A549 (cell line): ENCODE results near the gene REL. TPM values are rescaled to one million over a fixed set of nuclear protein-coding genes. Genes with fewer than 3 reads are reported as not detected.

Source experiments
- ATAC-seq, 2 experiments: fragments of 200-7000 bp in 1 of 2; fragments of >200 bp in 1 of 2; cut with Nextera tagmentation in 1 of 2; cut with Tn5 transposase in 1 of 2; 3 replicates each; pipeline versions ENCODE4 v1.8.0 to v1.9.1; 2018 to 2020; ENCODE audit warnings: mild to moderate bottlenecking in 1 of 2, moderate library complexity in 1 of 2
- CTCF ChIA-PET: fragments of 300-600 bp; sonication (Branson Sonifier 250); formaldehyde crosslinking; extraction: SDS; loops from one replicate; lab custom pipeline; 2021; ENCODE audit warnings: antibody characterized with exemption, inconsistent platforms; lab: Yijun Ruan, JAX
- POLR2A ChIA-PET: fragments of 350-600 bp; formaldehyde crosslinking; extraction: SDS; loops from one replicate; lab custom pipeline; 2021; ENCODE audit warnings: antibody characterized with exemption, inconsistent platforms; lab: Yijun Ruan, JAX
- DNase-seq, 2 experiments: peaks; one replicate each; pipeline versions ENCODE4 v3.0.0 to v3.0.0-alpha.2; 2011 to 2016; ENCODE audit warnings: low read depth in 1 of 2, low spot score in 1 of 2
- FAIRE-seq: peaks from 2 replicates; lab custom pipeline; 2011; peaks lifted over from hg19 to GRCh38; lab: Jason Lieb, UNC
- H3K27ac ChIP-seq, 2 experiments: fragments of >200 bp; sonication (Bioruptor Twin); formaldehyde crosslinking; 3 replicates each; pipeline ENCODE4 v1.5.1; 2016 to 2017
- H3K4me1 ChIP-seq: fragments of >200 bp; sonication (Bioruptor Twin); formaldehyde crosslinking; 3 replicates; pipeline ENCODE4 v1.6.1; 2016
- H3K4me2 ChIP-seq: fragments of >200 bp; sonication (Bioruptor Twin); formaldehyde crosslinking; 3 replicates; pipeline ENCODE4 v1.6.1; 2016
- H3K4me3 ChIP-seq: fragments of >200 bp; sonication (Bioruptor Twin); formaldehyde crosslinking; 3 replicates; pipeline ENCODE4 v1.5.1; 2016
- H3K9me3 ChIP-seq: fragments of >200 bp; sonication (Bioruptor Twin); formaldehyde crosslinking; 3 replicates; pipeline ENCODE4 v1.6.1; 2016
- CBX2 ChIP-seq: fragments of 200-600 bp; sonication (generic); IDR thresholded peaks from 2 replicates; pipeline ENCODE4 v1.6.1; 2016; ENCODE audit warnings: low read depth, mild to moderate bottlenecking, borderline replicate concordance
- EHF ChIP-seq: fragments of 250-450 bp; sonication (Bioruptor Pico); IDR thresholded peaks from 2 replicates; pipeline ENCODE4 v1.5.0; 2020; ENCODE audit warnings: mild to moderate bottlenecking
- EP300 ChIP-seq, 2 experiments: fragments of >200 bp; sonication (Bioruptor Twin); formaldehyde crosslinking; IDR thresholded peaks; 2 replicates in 1 of 2; 3 replicates in 1 of 2; pipeline ENCODE4 v1.6.1; 2016 to 2017
- FOSL2 ChIP-seq, 2 experiments: fragments of 450-650 bp in 1 of 2; fragments of >200 bp in 1 of 2; sonication (Bioruptor Twin) in 1 of 2; formaldehyde crosslinking; IDR thresholded peaks; 2 replicates each; pipeline versions ENCODE4 v1.5.0 to v1.6.1; 2016 to 2020; ENCODE audit warnings: mild to moderate bottlenecking in 1 of 2, moderate library complexity in 1 of 2
- HOXB13 ChIP-seq: fragments of 250-450 bp; sonication (Bioruptor Pico); IDR thresholded peaks from 2 replicates; pipeline ENCODE4 v1.5.0; 2020; ENCODE audit warnings: low read depth, mild to moderate bottlenecking, moderate library complexity
- JUN ChIP-seq, 2 experiments: fragments of >200 bp; sonication (Bioruptor Twin); formaldehyde crosslinking; IDR thresholded peaks; 2 replicates in 1 of 2; 3 replicates in 1 of 2; pipeline ENCODE4 v1.6.1; 2016 to 2017
- MAFK ChIP-seq: fragments of 450-650 bp; IDR thresholded peaks from 2 replicates; pipeline ENCODE4 v1.6.1; 2014; ENCODE audit not compliant: partially characterized antibody
- MAZ ChIP-seq: fragments of 150-350 bp; IDR thresholded peaks from 2 replicates; pipeline ENCODE4 v1.6.1; 2014; ENCODE audit warnings: antibody characterized with exemption, low read depth, low read length, borderline replicate concordance
- NFE2L2 ChIP-seq: fragments of 150-350 bp; conservative IDR thresholded peaks from 2 replicates; pipeline ENCODE4 v1.6.1; 2014; ENCODE audit warnings: low read length
- NPAS2 ChIP-seq: fragments of 250-450 bp; sonication (Bioruptor Pico); IDR thresholded peaks from 2 replicates; pipeline ENCODE4 v1.8.0; 2022; ENCODE audit warnings: mild to moderate bottlenecking, moderate library complexity, borderline replicate concordance
- POLR2A ChIP-seq: IDR thresholded peaks from 2 replicates; pipeline ENCODE4 v1.6.1; 2012; ENCODE audit warnings: mild to moderate bottlenecking, low read length
- POLR2AphosphoS2 ChIP-seq: conservative IDR thresholded peaks from 2 replicates; pipeline ENCODE4 v1.6.1; 2012; ENCODE audit warnings: low read length, improper control_type of control experiment, inconsistent platforms
- RAD21 ChIP-seq, 2 experiments: fragments of >200 bp in 1 of 2; sonication (Bioruptor Twin) in 1 of 2; formaldehyde crosslinking in 1 of 2; IDR thresholded peaks in 1 of 2; conservative IDR thresholded peaks in 1 of 2; 2 replicates in 1 of 2; 3 replicates in 1 of 2; pipeline ENCODE4 v1.6.1; 2012 to 2018; ENCODE audit warnings: inconsistent platforms in 1 of 2
- RARB ChIP-seq: fragments of 250-450 bp; sonication (Bioruptor Pico); IDR thresholded peaks from 2 replicates; pipeline ENCODE4 v1.8.0; 2021; ENCODE audit warnings: mild to moderate bottlenecking, moderate library complexity
- RFX5 ChIP-seq: fragments of 450-650 bp; IDR thresholded peaks from 2 replicates; pipeline ENCODE4 v1.7.1; 2014; ENCODE audit warnings: antibody characterized with exemption, mild to moderate bottlenecking, moderate library complexity
- SMC3 ChIP-seq: fragments of >200 bp; sonication (Bioruptor Twin); formaldehyde crosslinking; IDR thresholded peaks from 3 replicates; pipeline ENCODE4 v1.6.1; 2018; ENCODE audit warnings: inconsistent platforms
- SREBF2 ChIP-seq: fragments of 450-650 bp; IDR thresholded peaks from 2 replicates; pipeline ENCODE4 v1.6.1; 2014; ENCODE audit warnings: mild to moderate bottlenecking, moderate library complexity
- TFCP2L1 ChIP-seq: fragments of 250-450 bp; sonication (Bioruptor Pico); IDR thresholded peaks from 2 replicates; pipeline ENCODE4 v1.5.0; 2021; ENCODE audit warnings: mild to moderate bottlenecking
- ZFP36 ChIP-seq: fragments of 450-650 bp; IDR thresholded peaks from 2 replicates; pipeline ENCODE4 v1.6.1; 2014; ENCODE audit warnings: borderline replicate concordance; ENCODE audit not compliant: partially characterized antibody
- WGBS: methylation state at CpG from one replicate; pipeline ENCODE4 v1.1.6; 2017; ENCODE audit errors: missing lambda C conversion rate; 5-methylcytosine and 5-hydroxymethylcytosine counted together
- polyA plus RNA-seq, 4 experiments: library from polyadenylated mRNA; depleted of rRNA in 3 of 4; stranded (reverse); fragments of >200 nt; fragmentation: RNase III in 1 of 4; extraction: RNeasy Plus Mini Kit Qiagen cat#74134 plus additional on column Dnase treatment in 1 of 4; gene quantifications; 2 replicates in 3 of 4; 3 replicates in 1 of 4; pipeline ENCODE4 v1.2.3, GENCODE V29; 2011 to 2017
- TF ChIP-seq, protein P1 (sequence below): IDR thresholded peaks from 2 replicates; pipeline ENCODE4 v1.6.1; 2012; ENCODE audit warnings: low read depth, borderline replicate concordance
- TF ChIP-seq, protein P2 (sequence below): fragments of 450-650 bp; IDR thresholded peaks from 2 replicates; pipeline ENCODE4 v1.6.1; 2014; ENCODE audit warnings: antibody characterized with exemption
- TF ChIP-seq, protein P3 (sequence below): fragments of 250-450 bp; sonication (Bioruptor Pico); IDR thresholded peaks from 2 replicates; pipeline ENCODE4 v1.5.0; 2020; ENCODE audit warnings: low read depth, mild to moderate bottlenecking, moderate library complexity
- TF ChIP-seq, protein P4 (sequence below): fragments of >200 bp; sonication (Bioruptor Twin); formaldehyde crosslinking; IDR thresholded peaks from 2 replicates; pipeline ENCODE4 v1.6.1; 2016
- TF ChIP-seq, protein P5 (sequence below): fragments of 200-600 bp; sonication (generic); IDR thresholded peaks from 2 replicates; pipeline ENCODE4 v1.6.1; 2016; ENCODE audit warnings: antibody characterized with exemption, mild to moderate bottlenecking, moderate library complexity

Gene REL
- polyA plus RNA-seq, 2 of the 4 experiments (the other 2 are of a cell fraction): 2.4 to 9.3 TPM

DNA sequence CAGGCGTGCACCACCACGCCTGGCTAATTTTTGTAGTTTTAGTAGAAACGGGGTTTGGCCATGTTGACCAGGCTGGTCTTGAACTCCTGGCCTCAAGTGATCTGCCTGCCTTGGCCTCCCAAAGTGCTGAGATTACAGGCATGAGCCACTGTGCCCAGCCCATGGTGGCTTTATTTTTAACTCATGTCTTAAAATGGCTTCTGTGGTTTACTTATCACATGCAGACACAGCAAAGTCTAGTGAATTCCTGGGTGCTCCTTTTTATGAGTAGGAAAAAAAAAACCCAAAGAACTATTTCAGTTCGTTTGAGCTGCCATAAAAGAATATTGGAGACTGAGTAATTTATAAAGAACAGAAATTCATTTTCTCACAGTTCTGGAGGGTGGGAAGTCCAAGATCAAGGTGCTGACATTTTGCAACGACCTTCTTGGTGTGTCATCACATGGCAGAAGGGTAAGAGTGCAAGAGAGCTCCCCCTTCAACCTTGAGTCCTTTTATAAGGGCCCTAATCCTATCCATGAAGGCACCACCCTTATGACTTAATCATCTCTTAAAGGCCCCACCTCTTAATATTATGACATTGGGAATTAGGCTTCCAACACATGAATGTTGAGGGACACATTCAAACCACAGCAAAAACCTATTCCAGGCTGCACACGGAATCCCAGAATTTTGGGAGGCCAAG is 12.6 kb upstream of the REL start:
- H3K4me1 ChIP-seq: no peaks in the 10 kb centered on the region
- ATAC-seq: no peak
- H3K9me3 ChIP-seq: no peaks in the 10 kb centered on the region
- TF ChIP-seq, protein P1, sequence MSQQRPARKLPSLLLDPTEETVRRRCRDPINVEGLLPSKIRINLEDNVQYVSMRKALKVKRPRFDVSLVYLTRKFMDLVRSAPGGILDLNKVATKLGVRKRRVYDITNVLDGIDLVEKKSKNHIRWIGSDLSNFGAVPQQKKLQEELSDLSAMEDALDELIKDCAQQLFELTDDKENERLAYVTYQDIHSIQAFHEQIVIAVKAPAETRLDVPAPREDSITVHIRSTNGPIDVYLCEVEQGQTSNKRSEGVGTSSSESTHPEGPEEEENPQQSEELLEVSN: no peak
- TF ChIP-seq, protein P2, sequence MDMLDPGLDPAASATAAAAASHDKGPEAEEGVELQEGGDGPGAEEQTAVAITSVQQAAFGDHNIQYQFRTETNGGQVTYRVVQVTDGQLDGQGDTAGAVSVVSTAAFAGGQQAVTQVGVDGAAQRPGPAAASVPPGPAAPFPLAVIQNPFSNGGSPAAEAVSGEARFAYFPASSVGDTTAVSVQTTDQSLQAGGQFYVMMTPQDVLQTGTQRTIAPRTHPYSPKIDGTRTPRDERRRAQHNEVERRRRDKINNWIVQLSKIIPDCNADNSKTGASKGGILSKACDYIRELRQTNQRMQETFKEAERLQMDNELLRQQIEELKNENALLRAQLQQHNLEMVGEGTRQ: no peak
- TF ChIP-seq, protein P3, sequence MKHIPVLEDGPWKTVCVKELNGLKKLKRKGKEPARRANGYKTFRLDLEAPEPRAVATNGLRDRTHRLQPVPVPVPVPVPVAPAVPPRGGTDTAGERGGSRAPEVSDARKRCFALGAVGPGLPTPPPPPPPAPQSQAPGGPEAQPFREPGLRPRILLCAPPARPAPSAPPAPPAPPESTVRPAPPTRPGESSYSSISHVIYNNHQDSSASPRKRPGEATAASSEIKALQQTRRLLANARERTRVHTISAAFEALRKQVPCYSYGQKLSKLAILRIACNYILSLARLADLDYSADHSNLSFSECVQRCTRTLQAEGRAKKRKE: no peak
- POLR2A ChIA-PET: no interaction called here
- no peak for FAIRE-seq
- no peak for DNase-seq
- CTCF ChIA-PET: no interaction called here
- H3K27ac ChIP-seq: no peak overlapping the region
- H3K4me2 ChIP-seq: no peak overlapping the region
- H3K4me3 ChIP-seq: no peak overlapping the region
- 59% methylated on average over 6 of the region's 6 CpGs for WGBS

DNA sequence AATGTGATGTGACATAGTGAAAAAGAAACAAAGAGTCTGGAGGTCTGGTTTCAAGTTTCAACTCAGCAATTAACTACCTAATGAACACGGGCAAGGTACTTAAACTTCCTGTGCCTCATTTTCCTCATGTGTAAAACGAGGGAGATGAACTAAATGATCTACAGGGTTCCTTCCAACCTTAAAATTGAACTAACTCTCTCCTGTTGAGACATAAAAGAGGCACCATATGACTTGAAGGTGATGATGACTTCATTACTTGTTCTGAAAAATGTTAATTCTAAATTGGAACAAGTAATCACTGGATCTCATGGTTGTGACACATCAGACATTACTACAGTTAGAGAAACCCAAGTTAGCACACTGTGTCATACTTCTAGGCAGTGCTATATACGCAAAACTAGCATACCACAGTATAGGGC is 8.9 kb upstream of the REL start:
- ChIA-PET POLR2A (no interaction called here), CTCF (no interaction called here)
- DNase-seq: no peak
- no peak overlapping the region for H3K4me2 ChIP-seq
- no peaks in the 10 kb centered on the region for H3K4me1 ChIP-seq
- ATAC-seq: no peak
- H3K4me3 ChIP-seq: no peak overlapping the region
- TF ChIP-seq JUN (IDR thresholded peaks at IDR 0.05) (no peak), POLR2AphosphoS2 (no peak), HOXB13 (CRISPR knock-in tag) (no peak), CBX2 (no peak), SREBF2 (no peak), RAD21 (conservative IDR thresholded peaks at IDR 0.05 in 1 of 2, IDR thresholded peaks at IDR 0.05 in 1 of 2) (no peak), MAFK (no peak), RFX5 (no peak), MAZ (no peak), EHF (CRISPR knock-in tag) (no peak), FOSL2 (IDR thresholded peaks at IDR 0.05) (no peak), FOSL2 (CRISPR knock-in tag; IDR thresholded peaks at IDR 0.05) (no peak), RARB (no peak), EP300 (IDR thresholded peaks at IDR 0.05) (no peak)
- TF ChIP-seq, protein P4, sequence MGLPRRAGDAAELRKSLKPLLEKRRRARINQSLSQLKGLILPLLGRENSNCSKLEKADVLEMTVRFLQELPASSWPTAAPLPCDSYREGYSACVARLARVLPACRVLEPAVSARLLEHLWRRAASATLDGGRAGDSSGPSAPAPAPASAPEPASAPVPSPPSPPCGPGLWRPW: no peak
- 58% methylated on average over 3 of the region's 3 CpGs for WGBS
- H3K9me3 ChIP-seq: no peaks in the 10 kb centered on the region
- H3K27ac ChIP-seq: no peak overlapping the region
- FAIRE-seq: no peak

DNA sequence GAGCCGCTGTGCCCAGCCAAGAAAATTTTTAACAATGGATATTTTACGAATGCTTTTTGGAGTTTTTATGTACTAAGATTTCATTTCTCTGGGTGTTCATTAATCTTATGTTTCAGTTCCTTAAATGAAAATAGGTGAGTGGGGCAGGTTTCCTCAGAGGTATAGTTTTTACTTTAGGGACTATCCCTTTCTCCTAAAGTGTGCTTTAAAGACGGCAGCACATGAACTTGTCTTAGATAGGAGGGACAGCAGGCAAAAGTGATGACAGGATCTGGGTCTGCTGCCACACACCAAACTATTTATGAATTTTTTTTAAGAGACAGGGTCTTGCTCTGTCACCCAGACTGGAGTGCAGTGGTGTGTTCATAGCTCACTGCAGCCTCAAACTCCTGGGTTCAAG is 8.0 kb upstream of the REL start:
- TF ChIP-seq NFE2L2 (no peak), TFCP2L1 (CRISPR knock-in tag) (no peak), SMC3 (no peak), NPAS2 (no peak), ZFP36 (no peak), POLR2A (no peak), RARB (no peak), MAZ (no peak)
- TF ChIP-seq, protein P5, sequence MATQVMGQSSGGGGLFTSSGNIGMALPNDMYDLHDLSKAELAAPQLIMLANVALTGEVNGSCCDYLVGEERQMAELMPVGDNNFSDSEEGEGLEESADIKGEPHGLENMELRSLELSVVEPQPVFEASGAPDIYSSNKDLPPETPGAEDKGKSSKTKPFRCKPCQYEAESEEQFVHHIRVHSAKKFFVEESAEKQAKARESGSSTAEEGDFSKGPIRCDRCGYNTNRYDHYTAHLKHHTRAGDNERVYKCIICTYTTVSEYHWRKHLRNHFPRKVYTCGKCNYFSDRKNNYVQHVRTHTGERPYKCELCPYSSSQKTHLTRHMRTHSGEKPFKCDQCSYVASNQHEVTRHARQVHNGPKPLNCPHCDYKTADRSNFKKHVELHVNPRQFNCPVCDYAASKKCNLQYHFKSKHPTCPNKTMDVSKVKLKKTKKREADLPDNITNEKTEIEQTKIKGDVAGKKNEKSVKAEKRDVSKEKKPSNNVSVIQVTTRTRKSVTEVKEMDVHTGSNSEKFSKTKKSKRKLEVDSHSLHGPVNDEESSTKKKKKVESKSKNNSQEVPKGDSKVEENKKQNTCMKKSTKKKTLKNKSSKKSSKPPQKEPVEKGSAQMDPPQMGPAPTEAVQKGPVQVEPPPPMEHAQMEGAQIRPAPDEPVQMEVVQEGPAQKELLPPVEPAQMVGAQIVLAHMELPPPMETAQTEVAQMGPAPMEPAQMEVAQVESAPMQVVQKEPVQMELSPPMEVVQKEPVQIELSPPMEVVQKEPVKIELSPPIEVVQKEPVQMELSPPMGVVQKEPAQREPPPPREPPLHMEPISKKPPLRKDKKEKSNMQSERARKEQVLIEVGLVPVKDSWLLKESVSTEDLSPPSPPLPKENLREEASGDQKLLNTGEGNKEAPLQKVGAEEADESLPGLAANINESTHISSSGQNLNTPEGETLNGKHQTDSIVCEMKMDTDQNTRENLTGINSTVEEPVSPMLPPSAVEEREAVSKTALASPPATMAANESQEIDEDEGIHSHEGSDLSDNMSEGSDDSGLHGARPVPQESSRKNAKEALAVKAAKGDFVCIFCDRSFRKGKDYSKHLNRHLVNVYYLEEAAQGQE: no peak
- TF ChIP-seq, protein P2: no peak
- FAIRE-seq: no peak
- no peaks in the 10 kb centered on the region for H3K9me3 ChIP-seq
- no peak overlapping the region for H3K27ac ChIP-seq
- ChIA-PET POLR2A (no interaction called here), CTCF (interaction anchor here (0.6 to 0.9 kb wide), 2 partner anchors 10 to 179 kb away, joined by 3 to 5 read pairs; no protein-coding TSS in a partner anchor)
- 89% methylated on average over 3 of the region's 3 CpGs for WGBS
- no peak for ATAC-seq
- no peak for DNase-seq
- H3K4me2 ChIP-seq: no peak overlapping the region
- no peaks in the 10 kb centered on the region for H3K4me1 ChIP-seq
- H3K4me3 ChIP-seq: no peak overlapping the region
